HFF-Myc (cell line): Measurements from ENCODE around the gene TSC2.

Experiments
- DNase-seq: peaks from one replicate; pipeline ENCODE4 v3.0.0-alpha.2; 2011; ENCODE audit warnings: low read depth; ENCODE audit errors: extremely low read depth
- H3K4me3 ChIP-seq: replicated peaks from 2 replicates; pipeline ENCODE4 v1.5.1; 2011; ENCODE audit warnings: low read depth, mild to moderate bottlenecking, control low read depth, low read length
- TF ChIP-seq, protein P1 (sequence below): IDR thresholded peaks from 2 replicates; pipeline ENCODE4 v1.5.1; 2012; ENCODE audit warnings: mild to moderate bottlenecking, low read depth, low read length, control low read depth; ENCODE audit errors: missing control alignments

Gene TSC2

DNA sequence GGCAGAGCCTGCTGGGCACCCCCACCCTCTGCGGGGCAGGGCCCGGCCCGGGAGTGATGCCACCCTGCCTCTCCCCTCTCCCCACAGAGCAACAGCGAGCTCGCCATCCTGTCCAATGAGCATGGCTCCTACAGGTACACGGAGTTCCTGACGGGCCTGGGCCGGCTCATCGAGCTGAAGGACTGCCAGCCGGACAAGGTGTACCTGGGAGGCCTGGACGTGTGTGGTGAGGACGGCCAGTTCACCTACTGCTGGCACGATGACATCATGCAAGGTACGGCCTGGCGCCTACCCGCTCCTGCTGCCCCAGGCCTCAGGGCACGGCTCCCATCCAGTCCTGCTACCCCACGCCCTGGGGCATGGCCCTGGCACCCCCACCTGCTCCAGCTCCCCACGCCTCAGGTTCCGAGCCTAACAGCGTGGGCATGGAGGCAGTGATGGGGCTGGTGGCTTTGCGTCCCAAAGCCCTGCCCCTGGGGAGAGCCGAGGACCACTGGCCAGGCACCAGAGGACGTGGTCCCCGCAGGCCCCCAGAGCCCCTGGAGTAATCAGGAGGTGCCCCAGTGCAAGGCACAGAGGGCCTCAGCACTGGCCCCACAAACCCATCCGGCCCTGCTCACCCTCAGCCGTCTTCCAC, 38.4 kb downstream of the TSC2 start:
- TF ChIP-seq, protein P1, sequence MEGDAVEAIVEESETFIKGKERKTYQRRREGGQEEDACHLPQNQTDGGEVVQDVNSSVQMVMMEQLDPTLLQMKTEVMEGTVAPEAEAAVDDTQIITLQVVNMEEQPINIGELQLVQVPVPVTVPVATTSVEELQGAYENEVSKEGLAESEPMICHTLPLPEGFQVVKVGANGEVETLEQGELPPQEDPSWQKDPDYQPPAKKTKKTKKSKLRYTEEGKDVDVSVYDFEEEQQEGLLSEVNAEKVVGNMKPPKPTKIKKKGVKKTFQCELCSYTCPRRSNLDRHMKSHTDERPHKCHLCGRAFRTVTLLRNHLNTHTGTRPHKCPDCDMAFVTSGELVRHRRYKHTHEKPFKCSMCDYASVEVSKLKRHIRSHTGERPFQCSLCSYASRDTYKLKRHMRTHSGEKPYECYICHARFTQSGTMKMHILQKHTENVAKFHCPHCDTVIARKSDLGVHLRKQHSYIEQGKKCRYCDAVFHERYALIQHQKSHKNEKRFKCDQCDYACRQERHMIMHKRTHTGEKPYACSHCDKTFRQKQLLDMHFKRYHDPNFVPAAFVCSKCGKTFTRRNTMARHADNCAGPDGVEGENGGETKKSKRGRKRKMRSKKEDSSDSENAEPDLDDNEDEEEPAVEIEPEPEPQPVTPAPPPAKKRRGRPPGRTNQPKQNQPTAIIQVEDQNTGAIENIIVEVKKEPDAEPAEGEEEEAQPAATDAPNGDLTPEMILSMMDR, result no peak
- no peak overlapping the region for H3K4me3 ChIP-seq
- DNase-seq, result no peak

DNA sequence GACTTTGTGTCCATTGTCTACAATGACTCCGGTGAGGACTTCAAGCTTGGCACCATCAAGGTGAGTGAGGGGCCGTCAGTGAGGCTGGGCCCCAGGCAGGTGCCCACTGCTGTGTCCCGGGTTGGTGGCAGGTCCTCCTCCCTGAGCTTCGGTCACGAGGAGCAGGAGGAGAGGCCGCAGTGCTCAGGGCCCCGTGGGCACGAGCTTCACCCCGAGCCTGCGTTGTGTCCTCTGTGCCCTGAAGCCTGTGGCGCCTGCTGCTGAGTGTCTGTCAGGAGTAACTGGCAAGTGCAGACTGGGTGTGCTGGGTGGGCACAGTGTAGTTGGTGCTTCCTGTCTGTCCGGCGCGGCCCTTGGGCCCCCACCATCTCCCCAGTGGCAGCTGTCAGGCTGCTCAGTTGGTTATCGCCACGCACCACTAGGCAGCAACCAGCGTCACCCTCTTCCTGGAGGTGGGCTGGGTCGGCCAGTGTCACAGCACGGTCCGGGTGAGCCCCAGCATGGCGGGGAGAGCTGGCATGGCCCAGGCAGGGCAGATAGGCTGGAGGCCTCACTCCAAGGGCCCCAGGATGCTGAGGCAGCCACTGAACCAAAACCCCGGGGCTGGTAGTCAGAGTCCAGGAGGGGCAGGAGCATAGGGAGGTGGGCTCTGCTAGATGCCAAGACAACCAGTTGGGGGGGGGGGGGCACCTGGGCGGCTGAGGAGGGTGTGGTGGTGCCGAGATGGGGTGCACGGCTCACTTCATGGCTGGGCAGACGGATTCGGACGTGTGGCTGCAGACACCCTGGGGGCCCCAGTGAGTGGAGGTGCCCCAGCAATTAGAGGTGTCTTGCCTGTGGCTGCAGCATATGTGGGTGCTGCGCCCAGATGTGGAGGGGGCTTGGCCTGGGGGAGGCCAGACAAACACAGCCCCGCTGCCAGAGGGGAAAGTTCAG, 39.3 kb downstream of the TSC2 start:
- TF ChIP-seq, protein P1, result no peak
- H3K4me3 ChIP-seq, result no peak overlapping the region

DNA sequence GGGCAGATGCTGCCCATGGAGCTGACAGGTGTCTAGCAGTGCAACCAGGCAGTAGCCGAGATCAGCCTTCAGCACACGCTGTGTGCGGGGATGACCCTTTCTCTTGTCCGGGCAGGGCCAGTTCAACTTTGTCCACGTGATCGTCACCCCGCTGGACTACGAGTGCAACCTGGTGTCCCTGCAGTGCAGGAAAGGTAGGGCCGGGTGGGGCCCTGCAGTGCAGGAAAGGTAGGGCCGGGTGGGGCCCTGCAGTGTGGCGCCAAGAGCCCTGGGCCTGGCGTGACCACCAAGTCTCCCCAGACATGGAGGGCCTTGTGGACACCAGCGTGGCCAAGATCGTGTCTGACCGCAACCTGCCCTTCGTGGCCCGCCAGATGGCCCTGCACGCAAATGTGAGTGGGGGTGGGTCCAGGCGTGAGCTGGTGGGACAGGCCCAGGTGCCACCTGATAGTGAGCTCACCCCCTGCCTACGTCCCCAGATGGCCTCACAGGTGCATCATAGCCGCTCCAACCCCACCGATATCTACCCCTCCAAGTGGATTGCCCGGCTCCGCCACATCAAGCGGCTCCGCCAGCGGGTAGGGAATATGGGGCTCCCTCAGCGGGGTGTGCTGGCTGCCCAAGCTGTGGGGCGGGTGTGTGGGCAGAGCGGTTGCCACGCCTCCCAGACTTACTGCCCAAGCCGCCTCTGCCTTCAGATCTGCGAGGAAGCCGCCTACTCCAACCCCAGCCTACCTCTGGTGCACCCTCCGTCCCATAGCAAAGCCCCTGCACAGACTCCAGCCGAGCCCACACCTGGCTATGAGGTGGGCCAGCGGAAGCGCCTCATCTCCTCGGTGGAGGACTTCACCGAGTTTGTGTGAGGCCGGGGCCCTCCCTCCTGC, 40.2 kb downstream of the TSC2 start:
- no peak for DNase-seq
- H3K4me3 ChIP-seq, result no peak overlapping the region
- TF ChIP-seq, protein P1, result no peak

More for the DNA sequence above, 39.3 kb downstream of the TSC2 start:
- no peak for DNase-seq

DNA sequence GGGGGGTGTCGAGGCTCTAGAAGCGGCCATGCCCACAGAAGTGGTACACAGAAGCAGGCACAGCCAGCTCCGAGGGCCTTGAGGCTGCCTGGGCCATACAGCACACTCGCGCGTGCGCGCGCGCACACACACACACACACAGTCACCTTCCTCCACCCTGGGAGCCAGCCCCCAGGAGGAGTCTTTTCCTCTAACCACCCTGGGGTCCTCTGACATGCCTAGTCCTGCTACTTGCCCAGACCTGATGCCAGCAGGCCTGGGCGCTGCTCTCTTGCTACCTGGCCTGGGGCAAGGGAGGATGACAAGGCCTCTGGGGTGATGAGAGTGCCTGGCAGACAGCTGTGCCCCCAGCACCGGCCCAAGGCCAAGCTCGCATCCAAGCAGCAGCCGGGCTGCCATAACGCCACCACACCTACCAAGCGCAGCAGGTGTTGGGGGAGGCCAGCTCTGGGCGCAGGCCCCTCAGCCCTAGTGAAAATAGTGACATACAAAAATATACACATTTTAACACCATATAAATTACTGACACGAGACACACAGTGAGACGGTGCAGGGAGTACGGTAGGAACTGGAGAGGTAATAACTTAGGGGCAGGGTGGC, 41.1 kb downstream of the TSC2 start:
- DNase-seq, result no peak
- H3K4me3 ChIP-seq, result no peak overlapping the region
- TF ChIP-seq, protein P1, result no peak

DNA sequence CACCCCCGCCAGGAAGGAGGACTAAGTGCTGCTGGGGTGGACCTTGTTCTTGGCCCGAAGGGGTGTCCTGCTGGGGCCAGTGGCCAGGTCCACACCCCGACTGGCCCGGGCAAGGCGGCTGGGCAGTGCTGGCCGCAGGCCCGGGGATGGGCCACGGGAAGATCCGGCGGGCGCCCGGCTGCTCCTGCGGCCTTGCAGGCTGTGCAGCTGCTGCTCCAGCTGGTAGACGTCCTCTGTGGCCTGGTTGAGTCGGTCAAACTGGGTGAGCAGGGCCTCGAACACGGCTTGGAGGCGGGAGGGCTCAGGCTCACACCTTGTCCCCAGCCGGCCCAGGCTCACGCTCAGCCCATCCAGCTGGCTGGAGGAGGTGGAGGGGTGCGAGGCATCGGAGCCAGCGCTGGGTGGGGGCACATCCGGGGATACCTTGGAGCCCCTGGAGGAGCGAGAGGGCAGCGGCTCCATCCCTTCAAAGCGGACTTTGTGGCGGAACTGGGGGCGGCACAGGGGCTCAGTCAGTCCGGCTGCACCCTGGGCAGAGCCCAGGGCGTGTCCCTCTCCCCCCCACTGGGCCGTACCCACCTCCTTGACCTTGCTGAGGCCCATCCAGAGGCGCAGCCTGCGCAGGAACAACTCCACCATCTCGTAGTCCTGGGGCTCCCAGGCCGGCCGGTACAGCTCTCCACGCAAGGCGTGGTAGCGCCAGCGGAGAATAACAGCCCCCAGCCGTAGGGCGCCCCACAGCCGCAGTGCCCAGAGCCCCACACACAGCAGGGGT, 42.1 kb downstream of the TSC2 start:
- DNase-seq, result no peak
- no peak overlapping the region for H3K4me3 ChIP-seq
- TF ChIP-seq, protein P1, result no peak

DNA sequence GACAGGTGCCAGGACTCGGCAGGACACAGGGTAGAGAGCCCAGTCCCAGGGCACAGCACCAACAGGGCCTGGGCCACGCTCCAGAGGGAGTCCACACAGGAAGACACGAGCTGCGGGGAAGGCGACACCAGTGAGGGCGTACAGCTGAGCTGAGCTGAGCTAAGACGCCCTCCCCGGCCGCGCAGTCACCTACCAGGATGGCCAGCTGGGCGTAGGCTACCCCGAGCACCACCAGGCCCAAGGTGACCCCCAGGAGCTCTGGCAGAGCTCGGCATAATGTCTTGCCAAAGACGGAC, 42.6 kb downstream of the TSC2 start:
- DNase-seq, result no peak
- no peak overlapping the region for H3K4me3 ChIP-seq
- TF ChIP-seq, protein P1, result no peak
